HG02840 (cell line): ENCODE results near the gene UBE3D.
"Not testable (repeated sequence)": the region's sequence is repeated elsewhere in the genome, so short reads cannot be mapped to it uniquely, and the experiment has no call there.

Experiments used
- ATAC-seq: cut with Tn5 transposase; IDR thresholded peaks from one replicate; pipeline ENCODE4 v1.9.1; 2021; ENCODE audit warnings: mild to moderate bottlenecking, moderate library complexity, moderate number of reproducible peaks; ENCODE audit not compliant: unreplicated experiment, low FRiP score

The UBE3D gene

DNA sequence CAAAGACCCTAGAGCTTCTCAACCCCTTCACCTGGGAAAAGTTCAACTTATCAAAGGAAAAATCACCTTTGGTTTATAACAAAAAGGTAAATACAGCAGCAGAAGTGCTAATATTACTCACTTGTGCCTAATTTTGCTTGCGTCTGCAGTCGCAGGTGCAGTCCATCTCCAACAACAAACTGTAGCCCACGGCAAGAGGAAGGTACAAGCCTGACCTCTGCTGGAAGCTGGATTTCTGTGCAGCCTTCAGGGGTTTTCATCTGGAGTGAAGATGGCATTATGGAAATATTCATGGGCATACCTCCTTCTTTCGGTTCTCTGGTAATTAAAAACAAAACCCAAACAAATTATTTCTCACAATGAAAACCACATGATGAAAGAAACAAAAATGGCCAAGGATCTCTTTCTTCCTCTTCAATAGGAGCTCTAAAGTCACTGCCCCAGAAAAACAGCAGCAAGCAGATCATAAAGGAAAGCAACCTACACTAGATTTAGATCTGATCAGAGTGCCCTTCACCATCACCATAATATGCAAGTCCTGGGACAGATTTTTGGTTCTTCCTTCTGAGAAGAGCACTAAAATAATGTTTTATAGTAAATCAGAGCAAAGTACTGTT lies 7.8 kb downstream of the UBE3D start:
- ATAC-seq, result no peak

DNA sequence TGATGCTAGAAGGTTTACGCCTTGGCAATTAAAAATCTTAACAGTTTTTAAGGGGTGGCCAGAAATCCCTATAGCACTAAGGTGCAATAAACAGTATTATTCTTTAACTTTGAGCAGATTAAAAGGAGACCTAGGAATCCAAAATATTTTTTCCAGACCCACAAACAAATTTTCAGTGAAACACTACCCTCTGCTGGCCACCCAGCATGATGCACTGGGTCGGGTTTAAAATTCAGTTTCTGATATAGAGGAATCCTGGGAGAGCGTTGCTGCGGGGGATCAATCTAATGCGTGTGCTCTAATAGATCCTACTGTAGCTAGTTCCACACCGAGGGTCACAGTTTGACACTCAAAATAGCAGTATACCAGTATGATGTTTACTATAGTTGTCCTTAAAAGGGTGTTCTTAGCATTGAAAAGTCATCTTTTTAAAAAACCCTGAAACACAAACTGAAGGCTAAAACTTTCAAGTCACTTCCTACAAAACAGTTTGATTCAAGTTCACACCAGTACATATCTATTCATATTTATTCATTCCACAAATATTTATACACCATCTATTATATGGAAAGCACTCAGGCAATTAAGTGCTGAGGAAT lies 10.2 kb downstream of the UBE3D start:
- ATAC-seq, result no peak

DNA sequence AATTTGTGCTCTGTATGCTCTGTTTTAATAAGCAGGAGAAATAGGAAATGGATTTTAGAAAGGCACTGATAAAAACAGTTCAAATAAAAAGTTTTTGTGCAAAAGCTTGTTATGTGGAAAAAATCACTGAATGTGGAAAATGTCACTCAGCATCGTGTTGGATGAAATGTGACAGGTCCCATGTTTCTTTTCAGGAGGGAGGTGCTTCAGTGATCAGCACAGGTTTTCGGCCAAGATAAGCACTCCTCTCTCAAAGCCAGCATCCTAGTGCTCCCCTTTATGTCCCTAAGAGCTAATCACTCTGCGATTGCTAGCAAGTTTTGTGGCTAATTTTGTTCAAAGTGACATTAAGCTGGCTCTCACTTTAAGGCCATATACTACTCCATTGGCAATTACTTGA lies 12.0 kb downstream of the UBE3D start:
- ATAC-seq, result no peak

DNA sequence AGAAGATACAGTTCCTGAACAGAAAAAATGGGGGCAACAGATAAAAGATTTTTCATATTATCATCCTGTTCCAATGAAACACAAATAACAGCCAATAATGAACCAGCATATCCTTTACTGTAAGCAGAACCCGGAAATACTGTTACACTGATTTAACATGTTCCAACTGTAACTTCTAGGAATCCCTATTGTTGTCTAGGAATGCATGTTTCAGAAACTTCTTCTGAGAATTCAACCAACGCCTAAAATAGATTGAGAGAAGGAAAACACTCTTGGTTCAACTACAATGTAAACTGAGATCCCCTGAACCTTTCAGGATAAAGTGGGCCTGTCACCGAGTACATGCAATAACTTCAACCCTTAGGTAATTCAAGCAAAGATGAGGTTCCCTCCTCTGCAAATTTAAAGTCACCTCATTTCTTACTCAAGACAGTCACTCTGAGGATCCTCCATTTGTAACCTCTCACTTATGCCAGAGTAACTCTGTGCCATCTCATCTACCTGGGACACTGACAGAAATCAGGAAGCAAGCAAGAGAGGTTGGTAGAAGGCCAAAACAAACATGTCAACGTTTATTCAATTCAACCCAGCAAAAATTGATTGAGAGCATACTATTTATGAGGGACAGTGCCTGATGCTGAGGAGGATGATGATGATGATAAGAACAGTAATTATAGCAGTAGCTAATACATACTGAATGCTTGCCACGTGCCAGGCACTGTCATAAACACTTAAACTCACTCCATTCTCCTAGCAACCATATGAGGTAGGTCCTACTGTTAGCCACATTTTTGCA lies 14.1 kb downstream of the UBE3D start:
- no peak for ATAC-seq

DNA sequence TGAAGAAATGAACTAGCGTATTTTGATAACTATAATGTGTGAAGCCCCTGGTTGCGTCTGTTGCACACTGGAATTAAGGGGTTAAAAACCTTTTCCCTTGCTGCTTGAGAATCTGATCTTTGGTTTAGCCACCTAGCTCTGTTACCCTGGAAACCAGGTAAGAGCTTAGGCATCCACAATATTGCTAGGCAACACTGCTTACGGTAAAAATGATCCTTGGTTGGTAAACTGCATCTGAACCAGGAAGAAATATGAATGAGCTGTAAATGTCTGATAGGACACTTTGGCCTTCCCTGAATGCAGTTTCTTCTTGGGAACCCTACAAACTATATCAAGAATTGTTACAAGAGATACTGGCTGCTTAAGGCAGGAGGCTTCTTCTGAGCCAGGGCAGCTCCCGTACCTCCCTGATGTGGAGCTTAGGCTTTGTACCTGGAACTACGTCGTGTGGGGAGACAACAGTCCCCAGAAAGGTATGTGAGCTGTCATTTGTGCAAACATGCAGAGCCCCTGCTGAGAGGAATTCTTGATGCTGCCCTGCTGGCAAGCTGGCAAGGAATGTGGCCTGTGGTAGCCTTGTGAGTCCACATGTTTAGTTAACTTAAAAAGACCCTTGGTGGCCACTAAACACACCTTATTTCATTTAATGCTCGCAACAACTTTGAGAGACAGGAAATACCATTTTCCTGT lies 18.4 kb downstream of the UBE3D start:
- no peak for ATAC-seq

DNA sequence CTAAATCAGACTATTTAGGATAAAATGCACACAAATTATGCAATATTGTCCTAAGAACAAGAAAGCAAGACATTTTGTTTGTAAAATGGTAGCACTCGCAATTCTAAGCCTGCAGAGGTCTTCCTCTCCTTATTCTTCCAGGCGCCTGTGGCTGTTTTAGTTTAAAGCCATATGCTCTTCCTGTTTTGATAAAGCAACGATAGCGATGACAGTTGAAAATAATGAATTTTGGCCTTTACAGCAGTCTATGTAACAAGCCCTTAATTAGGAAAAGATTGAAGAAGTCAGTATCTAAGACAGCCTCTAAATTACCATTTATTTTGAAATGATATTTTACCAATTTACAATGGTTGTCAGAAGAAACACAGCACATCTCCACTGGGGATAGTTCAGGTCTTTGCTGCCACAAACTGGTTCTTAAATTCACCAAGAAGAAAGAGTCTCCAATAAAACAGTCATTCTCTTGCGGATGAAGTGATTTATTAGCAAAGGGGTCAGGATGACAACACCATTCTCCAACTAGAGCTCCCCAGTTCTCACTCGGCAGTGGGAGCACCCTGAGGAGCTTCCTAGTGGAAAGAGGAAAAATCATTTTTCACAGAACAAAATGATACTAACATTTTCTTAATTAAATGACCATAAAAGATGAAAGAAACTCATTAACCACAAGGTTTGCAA lies 21.4 kb downstream of the UBE3D start:
- ATAC-seq, result no peak

DNA sequence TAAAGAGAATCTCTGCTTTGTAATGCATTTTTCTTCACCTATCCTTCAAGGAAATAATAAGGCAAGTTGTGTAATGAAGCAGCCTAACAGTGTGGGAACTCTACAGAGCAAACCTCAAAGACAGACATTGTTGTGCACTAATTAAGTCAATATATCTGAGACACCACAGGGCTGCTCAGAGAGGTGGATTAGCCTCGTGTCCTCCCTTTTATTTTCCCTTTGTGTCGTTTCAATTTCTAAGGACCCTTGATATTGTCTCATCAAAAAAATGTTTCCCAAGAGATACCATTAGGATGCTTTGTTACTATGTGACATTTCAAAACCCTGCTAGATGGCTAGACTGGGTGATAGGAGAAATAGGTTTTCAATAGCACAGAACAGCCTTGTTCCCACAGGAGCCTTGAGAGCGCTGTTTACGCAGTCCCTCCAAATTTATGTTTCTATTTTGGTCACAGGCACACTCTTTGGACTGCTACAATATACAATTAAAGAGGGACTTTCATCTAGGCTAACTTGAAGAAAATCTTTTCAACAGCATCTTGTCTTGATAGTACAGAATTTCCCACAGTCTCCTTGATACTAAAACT lies 23.1 kb downstream of the UBE3D start:
- no peak for ATAC-seq

DNA sequence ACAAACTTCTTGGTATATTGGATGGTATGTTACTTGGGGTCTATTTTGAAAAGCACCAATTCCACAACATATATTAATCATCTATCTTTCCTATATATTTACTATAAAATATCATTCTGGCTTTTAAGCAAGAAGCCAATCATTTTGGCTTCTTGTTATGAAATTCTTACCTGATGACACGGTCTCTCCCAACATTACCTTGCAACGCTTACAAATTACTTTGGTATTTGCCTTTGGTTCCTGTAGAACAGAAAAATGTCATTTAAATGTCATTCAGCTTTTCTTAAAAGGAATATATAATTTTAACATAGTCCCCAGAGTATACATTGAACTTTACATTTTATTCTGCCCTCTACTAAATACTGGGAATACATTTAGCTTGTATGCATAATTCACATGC lies 27.4 kb downstream of the UBE3D start:
- no peak for ATAC-seq

DNA sequence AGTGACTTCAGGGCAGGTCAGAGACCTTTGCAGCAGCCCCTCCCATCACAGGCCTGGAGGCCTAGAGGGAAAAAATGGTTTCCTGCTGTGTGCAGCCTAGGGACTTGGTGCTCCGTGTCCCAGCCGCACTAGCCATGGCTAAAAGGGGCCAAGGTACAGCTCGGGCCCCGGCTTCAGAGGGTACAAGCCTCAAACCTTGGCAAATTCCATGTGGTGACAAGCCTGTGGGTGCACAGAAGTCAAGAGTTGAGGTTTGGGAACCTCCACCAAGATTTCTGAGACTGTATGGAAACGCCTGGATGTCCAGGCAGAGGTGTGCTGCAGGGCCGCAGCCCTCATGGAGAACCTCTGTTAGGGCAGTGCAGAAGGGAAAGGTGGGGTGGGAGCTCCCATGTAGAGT lies 34.0 kb downstream of the UBE3D start:
- no peak for ATAC-seq

DNA sequence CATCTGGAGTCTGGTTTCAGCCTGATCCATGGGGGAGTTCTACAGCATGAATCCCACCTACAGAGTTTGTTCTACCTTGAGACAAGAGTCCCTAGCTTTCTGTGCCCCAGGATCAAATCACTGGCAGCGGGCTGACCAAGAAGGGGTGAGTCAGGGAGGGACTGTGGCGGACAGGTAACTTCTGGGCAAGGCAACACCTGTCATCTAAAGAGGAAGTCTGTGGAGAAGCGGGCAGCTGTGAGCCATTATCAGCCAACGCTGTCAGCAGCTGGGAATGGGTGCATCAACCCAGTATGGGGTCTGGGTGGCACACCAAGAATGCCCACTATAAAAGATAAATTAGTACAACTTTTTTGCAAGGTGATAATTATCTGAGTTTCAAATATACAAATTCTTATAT lies 45.9 kb downstream of the UBE3D start:
- ATAC-seq, result no peak

DNA sequence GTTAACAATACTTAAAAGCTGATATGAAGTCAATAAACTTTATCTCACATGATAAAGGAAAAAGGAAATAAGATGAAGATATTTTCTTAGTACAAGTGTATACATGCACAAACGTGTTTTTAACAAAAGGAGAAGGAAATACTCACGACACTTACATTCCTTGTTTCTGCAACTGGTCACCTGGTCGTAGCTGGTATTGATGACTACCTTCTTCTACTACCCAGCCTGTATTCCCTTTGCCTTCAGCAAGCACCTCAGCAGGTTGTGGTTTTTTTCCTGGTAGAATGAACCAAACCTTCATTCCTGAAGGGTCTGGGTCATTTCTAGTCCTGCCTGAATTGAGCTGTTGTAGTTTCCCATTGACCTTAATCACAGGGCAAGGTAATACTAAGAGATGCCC lies 54.5 kb downstream of the UBE3D start:
- not testable (repeated sequence) for ATAC-seq

DNA sequence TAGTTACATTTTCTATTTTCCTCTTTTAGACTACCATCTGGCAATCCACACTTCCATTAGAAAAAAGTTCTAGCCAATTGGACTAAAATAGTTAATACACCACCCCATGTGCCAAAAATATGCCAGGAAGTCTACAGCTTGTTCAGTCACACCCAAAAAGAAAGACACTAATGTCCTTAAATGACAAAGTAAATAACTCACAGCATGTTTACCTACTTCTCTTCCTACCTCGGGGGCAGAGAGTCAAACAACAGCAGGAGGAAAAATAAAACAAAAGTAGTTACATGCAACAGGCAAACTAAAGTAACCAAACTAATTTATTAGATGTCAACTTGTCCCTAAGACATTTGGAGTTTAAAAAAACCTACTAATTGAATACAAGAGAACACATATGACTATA lies 57.0 kb downstream of the UBE3D start:
- no peak for ATAC-seq

DNA sequence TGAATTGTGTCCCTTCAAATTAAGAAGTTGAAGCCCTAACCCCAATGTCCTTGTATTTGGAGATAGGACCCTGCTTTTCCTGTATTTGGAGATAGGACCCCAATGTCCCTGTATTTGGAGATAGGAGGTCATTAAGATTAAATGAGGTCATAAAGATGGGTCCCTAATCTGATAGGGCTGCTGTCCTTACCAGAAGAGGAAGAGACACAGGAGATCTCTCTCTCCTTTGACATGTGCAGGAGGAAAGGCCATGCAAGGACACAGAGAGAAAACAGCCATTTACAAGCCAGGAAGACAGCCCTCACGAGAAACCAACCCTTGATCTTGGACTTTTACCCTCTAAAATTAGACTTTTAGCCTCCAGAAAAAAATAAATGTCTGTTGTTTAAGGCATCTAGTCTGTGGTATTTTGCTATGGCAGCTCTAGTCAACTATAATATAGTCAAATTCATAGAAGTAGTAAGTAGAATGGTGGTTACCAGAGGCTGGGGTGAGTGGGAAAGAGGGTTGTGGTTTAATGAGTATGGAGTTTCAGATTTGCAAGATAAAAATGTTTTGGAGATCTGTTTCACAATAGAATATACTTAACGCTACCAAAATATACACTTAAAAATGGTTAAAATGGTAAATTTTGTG lies 59.3 kb downstream of the UBE3D start:
- ATAC-seq, result no peak

DNA sequence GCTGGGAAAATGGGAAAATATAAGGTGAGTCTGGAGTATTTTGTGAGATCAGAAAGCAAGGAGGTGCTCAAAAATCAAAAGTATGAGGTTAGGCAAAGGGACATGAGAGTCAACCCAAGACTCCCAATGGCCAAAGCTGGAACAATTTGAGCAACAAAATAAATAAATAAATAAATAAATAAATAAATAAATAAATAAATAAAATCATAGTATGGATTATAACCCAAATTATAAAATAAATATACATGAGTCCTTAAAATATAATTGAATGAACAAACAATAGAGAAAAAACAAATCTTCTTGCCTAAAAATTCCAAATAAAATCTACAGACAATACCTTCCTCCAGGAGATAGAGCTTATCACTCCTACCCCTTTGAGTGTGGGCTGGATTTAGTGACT lies 69.5 kb downstream of the UBE3D start:
- ATAC-seq, result no peak

DNA sequence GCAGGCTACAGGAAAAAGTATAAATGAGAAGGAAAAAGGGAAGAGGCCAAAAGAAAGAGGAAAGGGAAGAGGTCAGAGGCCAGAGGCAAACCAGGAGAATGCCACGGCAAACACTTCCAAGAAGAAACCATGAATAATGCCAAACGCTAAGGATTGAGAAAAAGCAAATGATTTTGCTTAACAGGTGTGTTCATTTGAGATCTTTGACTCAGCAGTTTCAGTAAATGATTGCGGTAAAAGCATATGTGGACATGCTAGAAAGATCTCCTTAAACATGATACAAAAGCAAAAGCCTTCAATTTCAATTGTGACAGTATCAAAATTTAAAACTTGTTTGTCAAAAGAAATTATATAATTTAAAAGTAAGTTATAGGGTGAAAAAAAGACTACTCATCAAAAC lies 70.6 kb downstream of the UBE3D start:
- no peak for ATAC-seq

DNA sequence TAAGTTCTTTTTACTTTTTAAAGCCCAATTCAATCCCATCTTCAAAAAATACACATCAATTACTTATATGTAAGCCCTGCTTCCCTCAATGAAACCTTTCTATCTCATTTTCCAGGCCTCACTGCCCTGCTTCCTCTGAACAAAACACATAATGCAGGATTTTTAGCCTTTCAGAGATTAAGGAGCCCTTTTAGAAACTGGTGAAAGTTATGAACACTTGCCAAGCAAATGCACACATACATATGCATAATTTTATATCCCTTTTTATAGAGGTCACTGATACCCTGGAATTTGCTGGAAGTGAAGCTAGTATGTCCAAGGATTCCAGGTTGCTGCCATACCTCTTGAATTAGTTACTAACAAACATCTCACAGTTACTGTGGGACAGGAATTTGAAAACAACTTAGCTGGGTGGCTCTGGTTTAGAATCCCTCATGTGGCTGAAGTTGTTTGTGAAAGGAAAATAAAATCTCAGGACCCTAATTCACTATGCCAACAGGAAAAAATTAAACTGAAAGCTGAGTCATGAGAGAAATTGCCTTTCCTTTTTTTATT lies 75.8 kb downstream of the UBE3D start:
- ATAC-seq, result no peak

DNA sequence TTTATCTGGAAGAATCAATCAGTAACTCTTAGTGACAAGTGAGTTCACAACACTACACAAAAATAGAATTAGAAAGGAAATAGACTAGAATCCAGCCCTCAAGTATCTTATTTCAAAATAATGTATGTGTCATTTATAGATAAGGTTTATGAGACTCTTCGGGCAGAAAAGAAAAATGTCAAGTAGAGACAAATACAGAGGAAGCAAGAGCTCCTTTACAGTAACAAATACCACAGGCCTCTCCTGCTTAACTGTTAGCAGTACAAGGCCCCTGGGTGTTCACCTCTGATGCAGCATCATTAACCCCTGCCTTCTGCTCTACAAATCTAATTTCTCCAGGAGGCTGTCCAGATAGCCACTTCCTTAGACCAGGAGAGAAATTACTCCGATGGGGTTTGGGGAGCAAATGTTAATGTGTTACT lies 76.7 kb downstream of the UBE3D start:
- ATAC-seq, result no peak

DNA sequence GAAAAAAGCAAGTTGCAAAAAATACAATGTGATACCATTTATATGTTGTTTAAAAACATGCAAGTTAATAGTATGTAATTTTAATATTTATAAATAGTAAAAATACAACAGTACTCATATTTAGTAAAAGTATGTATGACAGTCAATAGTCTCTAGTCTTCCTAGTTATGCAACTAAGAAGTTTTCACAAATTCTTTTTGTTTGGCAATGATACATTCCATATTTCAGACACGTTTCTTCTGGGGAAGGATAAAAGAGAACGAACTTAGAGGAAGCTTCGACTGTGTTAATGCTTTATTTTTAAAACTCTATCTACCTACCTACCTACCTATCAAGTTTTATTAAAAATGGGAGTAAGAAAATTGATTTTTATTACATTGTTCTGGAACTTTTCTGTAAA lies 77.7 kb downstream of the UBE3D start:
- ATAC-seq, result no peak

DNA sequence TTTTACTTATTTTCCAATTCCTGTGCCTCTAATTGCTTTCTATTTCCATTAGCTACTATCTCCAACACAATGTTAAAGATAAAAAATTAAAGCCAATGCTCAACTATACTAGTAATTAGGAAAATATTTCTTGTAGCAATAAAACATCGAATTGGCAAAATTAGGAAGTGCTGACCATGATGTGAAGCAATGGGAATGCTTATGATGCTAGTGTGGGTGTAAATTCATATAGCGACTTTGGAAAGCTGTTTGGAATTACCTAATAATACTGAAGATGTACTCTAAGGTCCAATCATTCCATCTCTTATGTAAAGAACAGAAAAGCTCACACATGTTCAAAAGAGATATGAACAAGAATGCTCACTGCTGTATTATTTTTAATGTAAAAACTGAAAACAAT lies 78.2 kb downstream of the UBE3D start:
- no peak for ATAC-seq

DNA sequence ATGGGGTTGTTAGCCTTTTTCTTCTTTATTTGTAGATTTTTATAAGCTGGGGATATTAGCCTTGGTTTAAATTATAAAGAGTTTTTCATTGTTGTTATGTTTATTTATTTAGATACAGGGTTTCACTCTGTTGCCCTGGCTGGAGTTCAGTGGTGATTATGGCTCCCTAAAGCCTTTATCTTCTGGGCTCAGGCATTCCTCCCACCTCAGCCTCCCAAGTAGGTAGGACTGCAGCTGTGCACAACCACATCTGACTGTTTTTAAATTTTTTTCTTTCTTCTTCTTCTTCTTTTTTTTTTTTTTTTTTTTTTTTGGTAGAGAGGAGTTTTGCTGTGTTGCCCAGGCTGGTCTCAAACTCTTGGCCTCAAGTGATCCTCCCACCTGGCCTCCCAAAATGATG lies 80.9 kb downstream of the UBE3D start:
- no peak for ATAC-seq
